HG03135 (cell line): ENCODE results near the gene FCGR3B.
"Not testable (repeated sequence)": the region's sequence is repeated elsewhere in the genome, so short reads cannot be mapped to it uniquely, and the experiment has no call there.

Source experiments
- ATAC-seq: cut with Tn5 transposase; IDR thresholded peaks from one replicate; pipeline ENCODE4 v1.9.1; 2021; ENCODE audit warnings: mild to moderate bottlenecking, moderate library complexity; ENCODE audit not compliant: unreplicated experiment

FCGR3B gene

GRCh38 chr1:161631076-161631475, at the start of gene FCGR3B:
Gene FCGR3B (minus strand): TSS chr1:161631176. CDS start chr1:161631094, 82 bp downstream.
- no peak for ATAC-seq

GRCh38 chr1:161678500-161678899, 47.5 kb upstream of the FCGR3B start:
- ATAC-seq = no peak

- no peak for ATAC-seq
Observed at GRCh38 chr1:161676958-161677689, 46.1 kb upstream of the FCGR3B start.

DNA sequence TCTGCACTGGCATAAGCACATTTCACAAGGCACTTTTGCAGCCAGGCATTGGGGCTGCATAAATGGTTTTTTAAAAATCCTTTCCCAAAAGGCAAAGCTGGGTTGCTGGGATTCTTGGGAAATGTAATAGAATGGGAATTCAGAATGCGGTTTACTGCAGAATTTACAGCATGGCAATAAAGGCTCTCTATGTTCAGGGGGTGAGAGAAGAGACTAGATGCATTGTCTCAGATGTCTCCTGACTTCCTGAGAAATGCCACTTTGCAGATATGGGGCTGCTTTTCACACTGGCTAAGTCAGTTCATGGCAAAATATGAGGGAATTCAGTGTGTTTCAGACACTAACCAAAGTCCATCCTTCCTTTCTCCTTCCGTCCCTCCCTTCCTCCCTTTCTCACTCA, 45.5 kb upstream of the FCGR3B start:
- no peak for ATAC-seq

DNA sequence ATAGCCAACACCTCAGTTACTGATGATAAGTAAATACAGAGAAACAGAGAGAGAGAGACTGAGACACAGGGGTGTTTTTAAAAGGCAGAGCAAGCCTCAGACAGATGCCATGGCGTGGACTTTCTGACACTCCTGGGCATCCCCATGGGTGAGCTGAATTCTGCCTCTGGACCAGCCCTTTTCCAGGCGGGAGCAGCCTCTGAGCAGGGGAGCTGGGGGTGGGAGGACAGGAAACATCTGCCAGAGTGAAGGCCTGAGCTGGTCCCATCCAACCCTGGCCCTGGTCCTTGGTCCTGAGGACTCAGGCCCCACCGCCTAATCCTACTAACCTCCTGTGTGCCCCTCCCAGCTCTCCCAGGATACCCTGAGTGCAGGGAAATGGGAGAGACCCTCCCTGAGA, 43.9 kb upstream of the FCGR3B start:
- ATAC-seq = not testable (repeated sequence)

DNA sequence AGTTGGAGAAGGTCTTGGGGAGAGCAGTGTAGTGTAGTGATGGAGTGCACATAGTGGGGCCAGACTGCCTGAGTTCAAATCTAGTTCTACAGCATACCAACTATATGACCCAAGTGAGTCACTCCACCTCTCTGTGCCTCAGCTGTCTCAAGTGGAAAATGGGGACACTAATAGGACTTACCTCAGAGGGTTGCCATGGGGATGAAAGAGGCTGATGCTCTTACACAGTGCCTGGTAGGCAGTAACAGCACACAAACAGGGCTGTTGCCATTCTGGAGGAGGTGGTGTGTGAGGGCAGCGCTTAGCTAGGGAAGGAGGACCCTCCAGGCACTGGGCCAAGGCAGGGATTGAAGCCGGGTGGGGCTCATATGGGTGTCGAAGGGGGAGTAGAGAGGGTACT, 43.5 kb upstream of the FCGR3B start:
- not testable (repeated sequence) for ATAC-seq

DNA sequence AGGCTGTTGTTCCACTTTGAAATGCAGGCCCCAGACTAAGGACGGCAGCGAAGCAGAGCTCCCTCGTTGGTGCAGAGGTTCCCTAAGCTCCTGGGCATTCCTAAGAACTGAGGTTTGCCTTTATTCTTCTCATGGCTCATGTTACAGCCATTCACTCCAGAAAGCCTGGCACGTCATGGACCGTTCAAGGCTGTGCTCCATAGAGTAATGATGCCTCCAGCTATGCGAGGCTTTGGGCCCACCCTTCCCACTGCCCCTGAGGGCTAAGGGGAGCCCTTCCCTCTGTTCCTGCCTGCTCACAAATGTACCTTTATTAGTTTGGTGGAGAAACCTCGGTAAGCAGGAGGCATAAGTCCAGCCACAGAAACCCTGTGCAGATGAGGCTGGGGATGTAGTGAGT, 42.5 kb upstream of the FCGR3B start:
- not testable (repeated sequence) for ATAC-seq

DNA sequence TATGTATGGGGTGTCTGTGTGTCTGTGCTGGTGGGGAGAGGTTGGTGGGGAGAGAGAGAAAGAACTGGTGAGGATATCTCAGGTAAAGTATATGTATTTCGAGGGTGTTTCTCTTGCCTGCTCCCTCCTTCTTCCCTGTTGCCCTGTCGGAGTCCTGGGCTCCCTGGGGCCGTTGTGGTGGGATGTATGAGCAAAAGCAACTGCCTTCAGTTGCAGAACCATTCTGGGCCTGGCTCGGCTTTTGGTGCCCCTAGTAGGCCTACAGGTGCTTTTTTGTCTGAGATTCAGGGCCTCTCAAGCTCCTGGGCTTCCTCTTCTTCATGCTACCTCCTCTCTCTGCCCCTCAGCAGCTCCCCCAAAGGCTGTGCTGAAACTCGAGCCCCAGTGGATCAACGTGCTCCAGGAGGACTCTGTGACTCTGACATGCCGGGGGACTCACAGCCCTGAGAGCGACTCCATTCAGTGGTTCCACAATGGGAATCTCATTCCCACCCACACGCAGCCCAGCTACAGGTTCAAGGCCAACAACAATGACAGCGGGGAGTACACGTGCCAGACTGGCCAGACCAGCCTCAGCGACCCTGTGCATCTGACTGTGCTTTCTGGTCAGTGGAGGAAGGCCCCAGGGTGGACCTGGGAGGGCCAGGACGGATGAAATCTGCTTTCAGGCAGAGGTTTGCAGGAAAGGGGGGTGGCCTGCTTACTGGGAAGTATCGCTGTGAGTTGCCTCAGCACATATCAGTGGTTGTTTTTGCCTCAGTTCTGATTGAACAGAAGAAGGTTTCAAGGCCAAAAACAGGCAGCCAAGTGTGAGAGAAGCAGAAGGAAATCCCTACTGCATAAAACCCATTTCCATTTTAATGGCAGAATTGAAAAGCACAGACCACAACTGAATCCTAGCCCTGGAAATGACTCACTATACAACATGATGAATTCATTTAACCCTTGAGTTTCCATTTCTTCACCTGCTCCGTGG, 40.4 kb upstream of the FCGR3B start:
- ATAC-seq = not testable (repeated sequence)

DNA sequence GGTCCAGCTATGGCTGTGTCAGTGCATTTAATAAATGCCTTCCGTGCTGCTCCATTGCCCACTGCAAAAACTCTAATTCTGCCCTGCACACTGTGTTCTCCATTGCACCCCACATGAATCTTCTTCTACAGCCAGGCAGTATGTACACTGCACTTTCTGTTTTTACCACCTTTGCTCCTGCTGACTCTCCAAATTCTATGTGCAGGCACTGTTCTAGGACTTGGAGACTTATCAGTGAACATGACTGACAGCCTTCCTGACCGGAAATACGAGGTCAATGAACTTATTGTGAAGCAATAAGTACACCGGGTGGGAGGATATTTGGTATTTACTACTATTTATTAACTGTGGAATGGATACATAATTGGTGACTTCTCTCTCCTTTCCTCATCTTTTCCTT, 33.7 kb upstream of the FCGR3B start:
- ATAC-seq = not testable (repeated sequence)

- peak; percentile 11 for ATAC-seq
Observed at GRCh38 chr1:161663569-161663968, 32.6 kb upstream of the FCGR3B start.

GRCh38 chr1:161662684-161663339, 31.8 kb upstream of the FCGR3B start, which contains the start of gene FCGR2B:
Gene FCGR2B (plus strand): TSS chr1:161663143. CDS start chr1:161663242, 99 bp downstream.
- peak; percentile 61 for ATAC-seq

- not testable (repeated sequence) for ATAC-seq
Observed at GRCh38 chr1:161661660-161662311, 30.8 kb upstream of the FCGR3B start.

- not testable (repeated sequence) for ATAC-seq
Observed at GRCh38 chr1:161658524-161658923, 27.5 kb upstream of the FCGR3B start.

DNA sequence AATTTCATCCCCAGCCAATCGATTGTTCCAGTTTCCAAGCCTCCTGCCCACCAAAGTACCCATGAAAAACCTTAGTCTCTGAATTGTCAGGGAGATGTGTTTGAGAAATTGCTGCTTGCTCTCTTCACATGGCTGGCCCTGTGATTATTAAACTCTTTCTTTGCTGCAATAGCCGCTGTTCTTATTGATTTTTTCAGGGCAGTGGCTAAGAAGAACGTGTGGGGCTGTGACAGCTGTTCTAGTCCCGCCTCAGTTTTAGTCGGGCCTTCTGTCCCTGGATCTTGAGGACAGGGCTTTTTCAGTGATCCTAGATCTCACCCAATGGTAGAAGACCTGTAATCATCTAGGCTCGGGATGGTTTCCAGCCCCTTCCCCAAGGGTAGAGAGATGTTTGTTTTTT, 23.0 kb upstream of the FCGR3B start:
- not testable (repeated sequence) for ATAC-seq

- ATAC-seq = not testable (repeated sequence)
Observed at GRCh38 chr1:161653541-161653940, 22.6 kb upstream of the FCGR3B start.

DNA sequence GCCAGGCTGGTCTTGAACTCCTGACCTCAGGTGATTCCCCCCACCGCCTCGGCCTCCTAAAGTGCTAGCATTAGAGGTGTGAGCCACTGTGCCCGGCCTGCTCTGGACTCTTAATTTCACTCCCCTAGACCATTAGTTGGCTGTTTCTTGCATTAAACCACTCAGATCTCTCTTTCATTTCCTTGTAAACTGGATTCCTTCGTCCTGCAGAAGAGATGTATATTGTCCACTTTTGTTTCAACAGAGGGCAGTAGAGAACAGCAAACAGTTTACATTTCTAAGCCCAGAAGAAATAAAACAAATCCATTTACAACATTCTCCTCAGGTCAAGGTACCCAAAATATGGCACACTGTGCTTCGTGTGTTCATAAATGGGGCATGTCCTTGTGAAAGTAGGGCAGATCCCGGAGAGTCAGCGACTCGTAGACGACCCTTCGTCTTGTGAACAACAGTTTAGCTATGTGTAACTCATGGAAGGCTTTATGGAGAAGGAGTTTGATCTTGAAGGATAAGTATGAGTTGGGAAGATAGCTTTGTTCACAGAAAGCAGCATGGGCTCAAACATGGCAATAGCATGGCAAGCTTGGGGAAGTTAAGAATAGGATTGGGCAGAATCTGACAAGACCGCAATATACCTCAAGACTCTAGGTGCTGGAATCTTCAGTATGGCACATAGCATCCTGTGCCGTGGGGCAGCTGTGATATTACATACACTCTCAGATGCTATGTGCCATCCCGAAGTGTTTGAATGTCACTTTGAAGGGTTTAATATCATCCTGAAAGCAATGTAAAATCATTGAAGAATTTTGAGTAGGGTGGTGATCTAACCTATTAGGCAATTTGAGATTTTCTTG, 16.8 kb upstream of the FCGR3B start:
- not testable (repeated sequence) for ATAC-seq

DNA sequence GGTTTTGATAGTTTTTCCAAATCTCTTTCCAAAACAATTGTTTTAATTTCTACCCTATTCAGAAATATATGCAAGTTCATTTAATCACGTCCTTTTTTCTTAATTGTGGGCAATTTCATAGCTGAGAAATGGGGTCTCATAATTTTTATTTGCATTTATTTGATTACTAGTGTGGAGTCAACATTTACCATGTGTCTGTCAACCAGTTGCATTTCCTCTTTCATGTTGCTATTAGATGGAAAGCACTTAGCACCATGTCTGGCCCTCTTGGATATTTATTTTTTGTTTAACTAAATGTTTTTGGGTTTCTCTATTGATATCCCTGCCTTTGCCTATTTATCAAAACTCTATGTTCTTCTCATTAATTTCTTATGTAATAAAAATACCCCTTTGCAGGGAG, 13.9 kb upstream of the FCGR3B start:
- ATAC-seq = not testable (repeated sequence)

DNA sequence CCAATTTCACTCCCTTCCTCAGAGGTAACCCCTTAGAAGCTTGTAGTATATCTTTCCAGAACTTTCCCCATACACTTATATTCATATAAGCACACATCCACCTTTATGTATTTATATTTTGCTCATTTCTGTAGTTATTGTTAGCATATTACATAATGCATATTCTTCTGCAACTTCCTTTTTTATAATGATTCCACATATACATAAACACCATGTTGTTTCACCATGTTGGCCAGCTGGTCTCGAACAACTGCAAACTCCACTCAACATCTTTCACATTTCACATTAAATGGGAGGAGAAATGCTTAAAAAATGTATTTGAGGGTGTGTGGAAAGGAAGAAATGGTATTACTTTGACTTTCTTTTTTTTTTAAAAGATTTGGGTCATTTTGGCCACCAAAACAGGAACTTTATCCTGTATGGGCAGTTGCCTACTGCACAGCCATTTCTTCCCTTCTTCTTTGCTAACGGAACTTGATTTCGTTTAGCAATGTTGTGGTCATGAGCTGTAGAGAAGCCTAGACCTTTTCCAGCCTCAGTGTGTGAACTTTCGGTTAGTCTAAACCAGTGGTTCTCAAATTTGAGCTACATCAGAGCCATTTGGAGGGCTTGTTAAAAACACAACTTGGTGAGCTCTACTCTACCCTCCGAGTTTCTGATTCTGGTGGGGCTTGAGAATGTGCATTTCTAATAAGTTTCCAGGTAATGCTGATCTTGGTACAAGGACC, 12.7 kb upstream of the FCGR3B start:
- ATAC-seq = not testable (repeated sequence)

- ATAC-seq = not testable (repeated sequence)
Observed at GRCh38 chr1:161642697-161643096, 11.7 kb upstream of the FCGR3B start.
